Measurements from ENCODE around the gene ALDH1A3.

Gene ALDH1A3

DNA sequence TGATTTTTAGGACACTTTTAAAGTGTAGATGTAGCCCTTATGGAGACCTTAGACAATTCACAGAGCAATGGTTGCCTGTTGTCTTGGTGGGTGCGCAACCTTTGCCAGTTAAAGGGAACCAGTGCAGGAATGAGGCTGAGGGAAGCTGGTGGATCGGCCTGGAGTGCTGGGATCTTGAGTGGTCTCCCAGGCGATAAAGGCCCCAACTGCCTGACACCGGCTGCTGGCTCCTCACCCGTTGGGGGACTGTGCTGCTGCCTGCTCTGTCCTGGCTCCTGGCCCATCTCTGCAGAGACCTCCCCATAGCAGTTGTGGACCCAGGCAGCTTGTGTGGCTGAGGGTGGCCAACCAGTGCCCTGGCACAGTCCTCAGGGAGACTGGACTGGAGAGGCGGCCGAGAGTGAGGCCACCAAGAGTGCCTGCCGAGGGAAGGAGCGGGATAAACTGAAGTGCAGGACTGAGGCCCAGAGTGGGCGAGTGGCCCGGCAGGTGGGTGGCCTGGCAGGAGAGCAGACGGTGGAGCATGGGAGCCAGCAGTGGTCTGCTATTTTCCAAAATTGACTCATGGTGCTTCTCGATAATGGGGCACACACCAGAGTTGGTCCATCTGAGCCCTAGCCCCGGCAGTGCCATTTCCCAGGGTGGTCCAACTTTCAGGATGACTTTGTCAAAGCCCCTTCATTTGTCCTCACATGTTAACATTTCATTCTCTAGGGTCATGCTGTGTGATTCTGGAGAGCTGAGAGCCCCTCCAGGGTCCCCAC is 2.1 kb downstream of the ALDH1A3 start:
- no peak for DNase-seq (ENCODE audit: low spot score)

DNA sequence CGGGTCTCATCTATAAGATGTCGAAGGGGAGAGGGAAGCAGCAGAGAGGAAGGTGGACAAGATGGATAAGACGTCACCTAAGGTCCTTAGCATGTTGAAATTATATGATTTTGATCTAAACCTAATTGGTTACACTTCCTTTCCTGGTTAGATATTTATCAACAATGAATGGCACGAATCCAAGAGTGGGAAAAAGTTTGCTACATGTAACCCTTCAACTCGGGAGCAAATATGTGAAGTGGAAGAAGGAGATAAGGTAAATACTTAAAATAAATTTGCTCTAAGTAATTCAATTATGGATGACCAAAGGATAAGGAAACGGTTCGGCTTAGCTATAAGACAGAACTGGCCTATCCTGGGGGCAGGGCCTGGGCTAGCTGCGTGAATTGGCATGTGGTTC is 5.5 kb downstream of the ALDH1A3 start:
- DNase-seq (ENCODE audit: low spot score), result no peak

DNA sequence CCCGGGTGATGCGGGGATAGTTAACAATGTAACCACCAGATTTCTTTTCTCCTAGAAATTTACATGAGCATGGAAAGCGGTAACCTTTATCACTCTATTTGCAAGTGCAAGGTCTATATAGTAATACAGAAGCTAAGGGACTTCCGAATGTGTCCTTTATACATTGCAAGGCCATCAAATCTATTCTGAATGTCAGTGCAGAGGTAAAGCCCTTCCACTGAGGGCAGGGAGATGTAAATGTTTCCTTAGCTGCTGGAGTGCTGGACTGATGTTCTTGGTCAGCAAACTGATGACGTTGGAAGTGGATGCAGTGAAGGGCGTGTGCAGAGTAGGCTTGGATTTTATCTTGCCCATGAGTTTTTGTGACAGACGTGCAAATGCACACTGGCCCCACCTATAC is 6.2 kb downstream of the ALDH1A3 start:
- DNase-seq (ENCODE audit: low spot score), result no peak

DNA sequence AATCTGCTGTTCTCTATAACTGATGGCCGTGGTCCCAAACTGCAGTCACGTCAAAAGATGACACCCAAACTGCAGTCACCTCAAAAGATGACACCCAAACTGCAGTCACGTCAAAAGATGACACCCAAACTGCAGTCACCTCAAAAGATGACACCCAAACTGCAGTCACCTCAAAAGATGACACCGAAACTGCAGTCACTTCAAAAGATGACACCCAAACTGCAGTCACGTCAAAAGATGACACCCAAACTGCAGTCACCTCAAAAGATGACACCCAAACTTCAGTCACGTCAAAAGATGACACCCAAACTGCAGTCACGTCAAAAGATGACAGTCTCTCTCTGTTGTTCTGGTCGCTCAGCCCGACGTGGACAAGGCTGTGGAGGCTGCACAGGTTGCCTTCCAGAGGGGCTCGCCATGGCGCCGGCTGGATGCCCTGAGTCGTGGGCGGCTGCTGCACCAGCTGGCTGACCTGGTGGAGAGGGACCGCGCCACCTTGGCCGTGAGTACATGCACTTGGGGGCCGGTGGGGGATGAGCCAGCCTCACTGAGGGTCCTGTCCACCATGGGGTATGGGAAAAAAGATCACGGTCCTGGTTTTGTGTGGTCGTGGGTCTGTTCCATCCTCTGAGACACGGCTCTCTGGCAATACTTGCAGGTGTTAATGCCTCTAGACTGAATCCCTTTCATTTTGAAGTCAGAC is 7.7 kb downstream of the ALDH1A3 start:
- no peak for DNase-seq (ENCODE audit: low spot score)

DNA sequence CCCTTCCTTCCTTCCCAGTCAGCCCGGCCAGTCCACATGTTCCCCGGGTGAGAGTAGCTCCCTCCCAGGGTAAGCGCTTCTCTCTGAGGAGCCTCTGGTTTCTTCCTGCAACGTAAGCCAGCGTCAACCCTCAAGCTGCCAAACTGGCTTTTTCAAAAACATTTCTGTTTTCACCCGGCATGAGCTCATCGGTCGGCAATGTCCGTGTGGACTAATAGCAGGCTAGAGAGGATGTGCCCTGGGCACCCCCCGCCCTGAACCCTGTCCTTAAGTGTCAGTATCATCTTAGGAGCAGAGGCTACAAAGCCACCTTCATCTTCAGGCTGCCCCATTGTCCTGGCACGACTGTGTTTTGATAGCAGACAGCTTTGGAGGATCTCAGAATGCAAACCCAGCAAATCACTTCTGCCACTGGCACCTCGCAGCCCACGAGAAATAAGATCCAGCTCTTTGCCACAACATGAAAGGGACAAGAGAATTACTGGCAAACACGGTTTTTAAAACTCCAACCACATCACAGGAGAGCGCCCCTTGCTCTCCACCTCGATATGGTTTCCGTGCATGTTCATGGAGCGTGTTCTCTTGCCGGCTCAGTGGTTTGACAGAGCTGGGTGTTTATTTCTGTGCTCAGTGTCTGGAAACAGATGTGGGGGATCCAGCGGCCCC is 9.9 kb downstream of the ALDH1A3 start:
- no peak for DNase-seq (ENCODE audit: low spot score)

DNA sequence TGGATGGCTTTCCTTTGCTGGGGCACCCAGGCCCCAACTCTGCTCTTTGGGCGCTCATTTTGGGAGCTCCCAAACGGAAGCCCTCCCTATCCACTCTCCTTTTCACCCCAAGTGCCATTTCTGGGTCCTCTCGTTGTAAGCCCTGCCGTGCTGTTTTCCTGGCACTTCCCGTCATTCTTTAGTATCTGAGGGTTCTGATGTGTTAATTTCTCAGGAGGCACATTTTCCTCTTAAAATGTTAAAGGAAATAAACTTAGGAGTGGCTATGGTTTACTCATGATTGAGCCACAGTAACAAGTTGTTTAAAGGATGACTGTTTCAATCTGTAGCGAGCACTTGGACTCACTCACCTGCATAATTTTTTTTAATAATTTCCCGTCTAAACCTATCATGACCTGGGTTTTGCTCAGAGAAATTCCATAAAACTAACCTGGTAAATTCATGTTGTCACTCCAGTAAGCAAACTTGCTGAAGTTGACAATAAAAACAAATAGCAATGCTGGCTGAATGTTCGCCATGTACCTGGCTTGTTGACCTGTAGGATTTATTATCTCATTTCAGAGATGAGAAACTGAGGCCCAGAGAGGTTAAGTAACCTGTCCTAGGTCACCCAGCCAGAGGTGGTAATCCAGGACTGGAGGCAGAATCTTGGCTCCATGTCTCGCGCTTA is 10.6 kb downstream of the ALDH1A3 start:
- DNase-seq (ENCODE audit: low spot score), result no peak

DNA sequence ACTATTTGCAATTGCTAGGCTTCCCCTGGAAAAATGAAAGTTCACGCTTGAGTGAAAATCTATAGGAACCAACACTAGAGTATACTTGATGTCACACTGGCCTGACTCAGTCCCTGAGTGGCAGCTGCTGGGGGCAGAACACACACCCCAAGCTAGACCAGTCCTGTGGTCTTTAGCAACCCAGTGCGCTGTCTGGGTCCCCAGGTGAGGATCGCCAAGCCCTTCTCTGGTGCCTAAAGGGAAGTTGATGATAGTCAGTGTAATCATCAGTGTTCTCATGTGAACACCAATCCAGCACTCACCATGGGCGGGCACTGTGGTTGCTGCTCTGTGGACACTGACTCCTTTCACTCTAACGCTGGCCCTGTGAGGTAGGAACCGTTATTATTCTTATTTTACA is 11.2 kb downstream of the ALDH1A3 start:
- no peak for DNase-seq (ENCODE audit: low spot score)

DNA sequence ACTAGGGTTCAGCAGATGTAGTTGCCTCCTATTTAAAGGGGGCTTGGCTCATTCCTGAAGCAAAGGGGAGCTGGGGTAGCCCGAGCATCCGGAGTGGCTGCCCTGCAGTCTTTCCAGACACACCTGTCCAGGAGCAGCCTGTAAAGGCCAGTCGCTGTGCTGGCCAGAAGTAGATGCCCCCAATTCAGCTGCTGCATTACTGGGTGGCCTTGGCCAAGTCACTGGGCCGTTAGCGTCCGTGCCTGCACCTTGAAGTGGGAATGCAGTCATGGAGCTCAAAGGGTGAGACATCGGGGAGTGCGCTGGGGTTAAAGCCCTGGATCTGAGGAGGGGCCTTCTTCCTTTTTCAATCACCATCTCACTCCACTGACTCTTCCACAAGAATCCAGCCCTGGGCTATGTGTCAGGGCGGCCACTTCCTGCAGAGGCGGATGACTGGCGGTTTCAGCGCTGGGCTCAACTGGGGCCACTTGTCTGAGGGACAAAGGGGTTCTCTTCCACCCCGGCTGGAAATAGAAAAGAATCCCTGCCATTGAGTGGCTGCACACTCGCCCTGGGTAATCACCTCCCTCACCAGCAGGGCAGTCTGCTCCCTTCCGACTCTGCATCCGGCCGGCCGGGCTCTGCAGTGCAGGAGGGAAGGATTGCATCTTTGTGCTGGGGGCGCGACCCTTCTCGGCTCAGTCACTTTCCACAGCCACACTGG is 11.8 kb downstream of the ALDH1A3 start:
- peak; percentile 70 for DNase-seq (ENCODE audit: low spot score)

DNA sequence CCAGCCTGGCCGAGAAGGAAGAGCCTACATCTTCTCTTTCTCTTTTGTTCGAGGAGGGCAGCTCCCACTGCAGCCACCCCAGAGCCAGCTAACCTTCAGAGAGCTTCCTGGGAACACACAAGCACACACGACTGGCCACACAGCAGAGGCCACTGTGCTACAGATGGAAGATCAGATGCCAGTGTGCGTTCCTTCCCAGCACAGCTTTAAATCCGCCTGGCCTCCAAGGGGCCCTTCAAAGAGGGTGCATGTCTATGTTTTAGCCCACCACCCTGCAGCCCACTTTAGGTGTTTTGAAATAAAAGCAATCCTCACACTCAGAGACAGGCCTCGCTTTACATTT is 12.4 kb downstream of the ALDH1A3 start:
- no peak for DNase-seq (ENCODE audit: low spot score)

DNA sequence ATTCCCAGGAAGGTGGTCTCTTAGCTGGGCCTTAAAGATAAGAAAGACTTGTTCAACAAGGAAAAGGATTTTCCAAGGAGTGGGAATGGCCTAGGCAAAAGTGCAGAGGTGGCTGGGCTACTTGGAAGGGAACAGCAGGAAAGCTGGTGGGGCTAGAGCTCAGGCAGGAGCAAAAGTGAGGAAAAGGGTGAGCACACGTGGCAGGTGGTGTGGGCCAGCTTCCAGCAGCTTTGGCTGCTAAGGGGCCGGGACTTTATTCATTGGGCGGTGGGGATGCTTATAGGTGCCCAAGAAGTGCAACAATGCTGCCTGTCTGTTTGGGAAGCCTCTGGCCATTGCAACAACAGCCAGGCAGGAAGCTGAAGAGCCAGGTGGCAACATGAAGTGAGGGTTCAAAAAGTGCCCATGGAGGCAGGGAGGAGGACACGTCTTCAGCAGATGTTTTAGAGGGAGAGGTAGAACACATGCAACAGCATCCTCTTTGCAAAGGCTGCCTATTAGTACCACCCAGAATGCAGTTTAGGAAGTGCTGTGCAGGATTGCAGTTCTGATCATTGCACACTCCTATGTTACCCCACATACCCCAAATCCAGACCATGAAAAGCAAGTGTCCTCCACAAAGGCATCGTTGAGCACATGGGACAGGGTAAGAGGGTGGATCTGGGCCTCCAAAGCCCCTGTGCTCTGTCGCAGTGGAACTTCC is 13.8 kb downstream of the ALDH1A3 start:
- no peak for DNase-seq (ENCODE audit: low spot score)

DNA sequence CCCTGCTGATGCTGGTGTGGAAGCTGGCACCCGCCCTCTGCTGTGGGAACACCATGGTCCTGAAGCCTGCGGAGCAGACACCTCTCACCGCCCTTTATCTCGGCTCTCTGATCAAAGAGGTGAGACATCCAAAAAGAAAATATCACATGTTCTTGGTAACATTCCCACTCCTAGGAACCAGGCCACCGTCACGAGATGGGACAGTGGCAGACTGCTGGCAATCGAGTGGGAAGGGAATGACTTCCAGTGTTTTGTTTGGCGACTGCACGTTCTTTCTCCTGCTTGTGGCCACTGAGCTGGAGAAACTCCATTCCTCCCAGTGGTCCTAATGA is 14.3 kb downstream of the ALDH1A3 start:
- no peak for DNase-seq (ENCODE audit: low spot score)

DNA sequence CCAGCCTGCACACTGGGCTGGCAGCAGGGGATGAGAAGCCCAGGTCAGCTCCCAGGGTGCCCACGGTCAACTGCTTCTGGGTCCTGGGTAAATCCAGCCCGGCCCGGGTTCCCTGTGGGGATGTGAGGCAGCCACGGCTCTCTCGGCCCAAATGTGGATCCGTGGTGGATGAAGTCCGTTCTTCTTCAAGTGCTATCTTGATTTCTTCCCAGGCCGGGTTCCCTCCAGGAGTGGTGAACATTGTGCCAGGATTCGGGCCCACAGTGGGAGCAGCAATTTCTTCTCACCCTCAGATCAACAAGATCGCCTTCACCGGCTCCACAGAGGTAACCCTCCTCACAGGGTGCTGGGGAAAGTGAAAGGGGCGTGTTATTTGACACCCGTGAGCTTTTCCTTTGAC is 16.1 kb downstream of the ALDH1A3 start:
- no peak for DNase-seq (ENCODE audit: low spot score)

DNA sequence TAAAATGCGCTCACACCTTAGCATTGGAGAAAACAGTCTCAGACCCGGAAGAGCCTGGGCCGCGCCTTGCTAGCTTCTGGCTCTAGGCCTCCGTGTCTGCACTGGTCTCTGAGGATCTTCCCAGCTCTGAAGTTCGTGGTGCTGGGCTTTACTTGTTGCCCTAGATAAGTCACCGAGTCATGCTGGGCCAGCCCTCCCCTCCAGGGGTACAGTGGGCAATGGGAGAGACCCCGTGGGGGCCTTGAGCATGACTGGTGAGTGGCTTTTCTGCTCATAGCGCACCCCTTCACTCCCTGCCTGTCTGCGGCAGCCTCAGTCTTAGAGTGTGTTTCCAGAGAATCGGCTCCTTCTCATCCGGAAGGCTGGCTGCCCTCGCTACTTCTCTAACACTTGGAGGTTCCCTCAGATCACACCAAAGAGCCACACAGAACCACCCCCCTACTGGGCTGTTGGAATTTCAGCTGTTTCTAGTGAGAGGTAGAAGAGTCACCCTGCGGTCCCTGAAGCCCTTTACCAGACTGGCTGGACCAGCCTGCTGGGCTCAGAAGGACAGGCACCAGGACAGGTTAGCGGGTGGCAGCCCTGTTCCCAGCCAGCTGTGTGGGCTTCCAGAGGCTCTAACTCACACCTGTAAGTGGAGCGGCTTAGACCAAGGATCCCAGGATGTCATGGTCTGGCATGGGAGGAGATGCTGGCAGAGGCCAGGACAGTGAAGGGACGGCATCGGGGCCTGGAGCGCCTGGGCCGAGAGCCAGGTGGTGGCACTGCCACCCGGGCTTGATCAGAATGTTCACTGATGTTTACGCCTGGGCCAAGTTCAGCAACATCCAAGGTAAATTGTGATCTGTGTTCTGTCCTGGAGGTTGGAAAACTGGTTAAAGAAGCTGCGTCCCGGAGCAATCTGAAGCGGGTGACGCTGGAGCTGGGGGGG is 17.9 kb downstream of the ALDH1A3 start:
- DNase-seq (ENCODE audit: low spot score), result no peak

DNA sequence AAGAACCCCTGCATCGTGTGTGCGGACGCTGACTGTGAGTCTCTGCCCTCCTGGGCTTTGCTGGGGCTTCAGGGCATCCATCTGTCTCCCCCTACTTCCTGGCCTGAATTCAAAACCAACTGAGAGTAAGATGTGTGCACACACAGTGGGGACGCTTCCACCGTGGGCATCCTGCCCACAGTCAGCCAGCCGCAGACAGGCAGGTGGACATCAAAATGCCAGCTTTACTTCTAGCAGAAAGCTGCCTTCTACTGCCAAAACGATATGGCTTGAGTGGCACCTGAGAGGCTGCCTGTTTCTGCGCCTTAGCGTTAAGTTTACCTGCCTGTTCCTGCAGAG is 18.5 kb downstream of the ALDH1A3 start:
- DNase-seq (ENCODE audit: low spot score), result no peak

DNA sequence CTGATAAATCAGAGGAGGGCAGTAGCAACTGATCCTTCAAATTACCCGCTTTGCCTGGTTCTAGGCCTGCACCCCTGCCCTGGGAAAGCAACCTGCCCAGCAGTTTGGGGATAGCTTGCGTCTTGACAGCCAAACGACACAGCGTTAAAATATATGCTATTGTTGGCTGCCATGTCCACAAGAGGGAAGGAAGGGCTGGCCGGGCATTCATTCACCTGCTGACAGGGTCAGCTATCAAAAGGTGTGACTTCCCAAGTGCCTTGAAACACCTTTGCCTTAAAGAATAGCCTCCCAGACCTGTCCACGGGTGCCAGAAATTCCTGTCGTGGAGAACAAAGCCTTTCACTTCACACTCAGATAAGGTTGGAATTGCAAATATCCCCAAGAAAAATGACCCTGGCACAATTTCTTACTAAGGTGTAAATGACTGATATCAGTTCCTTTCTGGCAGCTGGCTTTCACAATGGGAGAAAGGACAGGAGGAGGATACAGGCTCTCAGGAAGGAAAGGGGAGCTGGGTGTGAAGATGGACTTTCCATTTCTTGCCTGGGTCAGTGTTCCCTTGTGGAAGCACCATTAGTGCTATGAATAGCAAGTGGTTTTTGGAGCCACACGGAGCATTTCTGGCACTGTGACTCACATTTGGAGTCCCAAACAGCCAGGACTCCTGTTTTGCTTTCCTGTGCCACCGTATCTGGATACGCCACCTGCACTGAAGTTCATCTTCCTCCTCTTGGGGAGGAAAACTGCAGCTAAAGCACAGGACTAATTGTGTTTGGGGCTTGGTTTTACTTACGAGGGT is 19.2 kb downstream of the ALDH1A3 start:
- DNase-seq (ENCODE audit: low spot score), result no peak

DNA sequence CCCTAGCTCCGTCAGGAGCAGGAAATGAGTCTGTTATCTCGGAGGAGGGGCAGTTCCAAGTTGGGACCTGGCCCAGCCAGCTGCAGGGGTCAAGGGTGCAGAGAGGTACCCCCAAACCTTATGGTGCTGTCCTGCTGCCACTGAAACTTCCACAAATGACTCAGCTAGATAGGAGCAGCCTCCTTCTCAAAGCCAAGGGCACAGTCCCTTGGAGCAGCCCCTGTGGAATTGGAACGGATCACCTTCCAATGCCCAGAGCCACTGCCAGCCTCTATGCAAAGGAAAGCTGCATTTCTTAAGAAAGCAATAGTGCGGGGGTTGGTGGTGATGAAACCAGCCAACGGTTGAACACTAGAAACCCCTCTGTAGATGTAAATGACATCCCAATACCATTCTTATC is 20.0 kb downstream of the ALDH1A3 start:
- DNase-seq (ENCODE audit: low spot score), result no peak

DNA sequence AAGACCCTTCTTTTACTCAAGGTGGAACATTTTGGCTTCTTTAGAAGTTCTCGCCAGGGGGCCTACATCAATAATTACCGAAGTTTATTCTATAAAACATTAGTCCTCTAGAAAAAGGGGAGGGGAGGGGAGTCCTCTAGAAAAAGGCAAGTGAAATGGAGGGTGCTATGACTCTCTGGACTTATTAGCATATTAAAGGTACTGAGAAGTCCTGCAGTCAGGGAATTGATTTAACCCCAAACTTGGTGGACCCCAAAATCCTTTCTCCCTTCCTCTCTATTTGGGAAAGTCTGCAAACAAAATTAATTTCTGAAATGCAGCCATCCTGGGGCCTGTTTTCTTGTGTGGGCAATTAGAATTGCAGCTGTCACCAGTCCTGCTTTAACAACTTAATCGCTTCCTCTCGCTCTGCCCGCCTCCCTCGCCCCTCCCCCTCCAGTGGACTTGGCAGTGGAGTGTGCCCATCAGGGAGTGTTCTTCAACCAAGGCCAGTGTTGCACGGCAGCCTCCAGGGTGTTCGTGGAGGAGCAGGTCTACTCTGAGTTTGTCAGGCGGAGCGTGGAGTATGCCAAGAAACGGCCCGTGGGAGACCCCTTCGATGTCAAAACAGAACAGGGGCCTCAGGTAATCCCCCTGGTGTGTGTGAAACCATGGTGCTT is 20.6 kb downstream of the ALDH1A3 start:
- DNase-seq (ENCODE audit: low spot score), result no peak

DNA sequence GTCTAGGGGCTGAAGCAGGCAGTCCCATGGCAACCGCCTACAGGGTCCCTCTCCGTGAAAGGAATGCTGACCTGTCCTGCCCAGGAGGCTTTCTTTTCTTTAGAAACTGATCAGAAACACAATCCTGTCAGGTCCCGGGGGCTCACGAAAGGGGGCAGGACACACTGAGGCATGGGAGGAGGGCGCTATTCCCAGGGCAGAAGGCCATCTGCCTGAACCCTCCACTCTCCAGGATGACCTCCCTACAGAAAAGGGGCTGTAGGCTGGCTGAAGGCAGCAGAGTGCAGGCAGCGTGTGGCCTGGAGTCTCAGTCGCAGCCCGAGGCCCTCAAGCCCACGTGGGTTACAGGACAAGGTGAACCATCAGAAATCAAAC is 21.2 kb downstream of the ALDH1A3 start:
- DNase-seq (ENCODE audit: low spot score), result no peak

DNA sequence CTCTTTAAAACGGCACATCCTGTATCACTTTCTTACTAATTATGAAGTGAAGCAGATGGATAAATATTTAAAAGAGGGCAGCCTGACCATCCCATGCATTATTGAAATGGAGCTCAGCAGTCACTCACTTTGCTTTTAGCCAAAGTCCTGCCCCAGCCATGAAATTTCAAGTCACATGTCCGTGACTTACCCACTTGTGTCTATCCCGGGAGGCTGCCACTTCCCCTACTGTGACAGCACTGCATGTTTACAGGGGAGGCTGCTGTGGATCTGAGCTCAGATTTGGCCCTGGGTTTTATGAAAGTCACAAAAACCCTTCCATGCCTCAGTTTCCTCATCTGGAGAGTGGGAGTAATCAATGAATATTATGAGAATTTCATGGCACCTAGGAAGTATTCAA is 21.7 kb downstream of the ALDH1A3 start:
- DNase-seq (ENCODE audit: low spot score), result no peak

Measured in pons (tissue), 1 donor.